ENCODE data around the gene GCNT1.

The GCNT1 gene

GRCh38 chr9:76545191-76545590 lies 86.2 kb downstream of the GCNT1 start:
- H3K36me3 ChIP-seq (ENCODE audit: insufficient read depth, low read length) = no peaks in the 10 kb centered on the region
- H3K27me3 ChIP-seq (ENCODE audit: control insufficient read depth, insufficient read depth, low read length) = no peaks in the 10 kb centered on the region
- no peaks in the 10 kb centered on the region for H3K9me3 ChIP-seq (replicated peaks; ENCODE audit: low read length)
- H3K4me3 ChIP-seq (ENCODE audit: low read length) = no peak overlapping the region
- no peak overlapping the region for H3K9ac ChIP-seq (ENCODE audit: low read depth, low read length)
- no peak overlapping the region for H3K4me2 ChIP-seq (ENCODE audit: low read length)
- no peaks in the 10 kb centered on the region for H3K4me1 ChIP-seq (ENCODE audit: control insufficient read depth, insufficient read depth, low read length)

- H3K9me3 ChIP-seq (replicated peaks; ENCODE audit: low read length) = no peaks in the 10 kb centered on the region
- no peaks in the 10 kb centered on the region for H3K27me3 ChIP-seq (ENCODE audit: control insufficient read depth, insufficient read depth, low read length)
- no peak overlapping the region for H3K9ac ChIP-seq (ENCODE audit: low read depth, low read length)
These were observed 93.2 kb downstream of the GCNT1 start for GRCh38 chr9:76552181-76552580.

GRCh38 chr9:76552751-76553455 lies 93.9 kb downstream of the GCNT1 start:
- no peak overlapping the region for H3K4me3 ChIP-seq (ENCODE audit: low read length)

More at GRCh38 chr9:76552181-76552580, 93.2 kb downstream of the GCNT1 start:
- Histone ChIP-seq H3K4me1 (ENCODE audit: control insufficient read depth, insufficient read depth, low read length) (peaks cover 3% of the 10 kb centered on the region), H3K36me3 (ENCODE audit: insufficient read depth, low read length) (peaks cover 4% of the 10 kb centered on the region), H3K4me2 (ENCODE audit: low read length) (no peak overlapping the region), H3K4me3 (ENCODE audit: low read length) (no peak overlapping the region)

GRCh38 chr9:76553680-76554079 lies 94.7 kb downstream of the GCNT1 start:
- Histone ChIP-seq H3K9me3 (replicated peaks; ENCODE audit: low read length) (no peaks in the 10 kb centered on the region), H3K36me3 (ENCODE audit: insufficient read depth, low read length) (peaks cover 4% of the 10 kb centered on the region), H3K27me3 (ENCODE audit: control insufficient read depth, insufficient read depth, low read length) (no peaks in the 10 kb centered on the region), H3K4me1 (ENCODE audit: control insufficient read depth, insufficient read depth, low read length) (peaks cover 15% of the 10 kb centered on the region), H3K4me3 (ENCODE audit: low read length) (no peak overlapping the region), H3K9ac (ENCODE audit: low read depth, low read length) (no peak overlapping the region), H3K4me2 (ENCODE audit: low read length) (no peak overlapping the region)

More at GRCh38 chr9:76552751-76553455, 93.9 kb downstream of the GCNT1 start:
- H3K4me1 ChIP-seq (ENCODE audit: control insufficient read depth, insufficient read depth, low read length) = peaks cover 10% of the 10 kb centered on the region
- no peak overlapping the region for H3K9ac ChIP-seq (ENCODE audit: low read depth, low read length)
- H3K27me3 ChIP-seq (ENCODE audit: control insufficient read depth, insufficient read depth, low read length) = no peaks in the 10 kb centered on the region
- no peak overlapping the region for H3K4me2 ChIP-seq (ENCODE audit: low read length)
- H3K36me3 ChIP-seq (ENCODE audit: insufficient read depth, low read length) = peaks cover 4% of the 10 kb centered on the region
- no peaks in the 10 kb centered on the region for H3K9me3 ChIP-seq (replicated peaks; ENCODE audit: low read length)

All from skeletal muscle satellite cell (primary cell).